GM19452 (cell line): Measurements from ENCODE around the gene RRP8.

ENCODE experiments used
- ATAC-seq: cut with Tn5 transposase; IDR thresholded peaks from one replicate; pipeline ENCODE4 v1.9.1; 2021; ENCODE audit not compliant: unreplicated experiment

RRP8 gene

DNA sequence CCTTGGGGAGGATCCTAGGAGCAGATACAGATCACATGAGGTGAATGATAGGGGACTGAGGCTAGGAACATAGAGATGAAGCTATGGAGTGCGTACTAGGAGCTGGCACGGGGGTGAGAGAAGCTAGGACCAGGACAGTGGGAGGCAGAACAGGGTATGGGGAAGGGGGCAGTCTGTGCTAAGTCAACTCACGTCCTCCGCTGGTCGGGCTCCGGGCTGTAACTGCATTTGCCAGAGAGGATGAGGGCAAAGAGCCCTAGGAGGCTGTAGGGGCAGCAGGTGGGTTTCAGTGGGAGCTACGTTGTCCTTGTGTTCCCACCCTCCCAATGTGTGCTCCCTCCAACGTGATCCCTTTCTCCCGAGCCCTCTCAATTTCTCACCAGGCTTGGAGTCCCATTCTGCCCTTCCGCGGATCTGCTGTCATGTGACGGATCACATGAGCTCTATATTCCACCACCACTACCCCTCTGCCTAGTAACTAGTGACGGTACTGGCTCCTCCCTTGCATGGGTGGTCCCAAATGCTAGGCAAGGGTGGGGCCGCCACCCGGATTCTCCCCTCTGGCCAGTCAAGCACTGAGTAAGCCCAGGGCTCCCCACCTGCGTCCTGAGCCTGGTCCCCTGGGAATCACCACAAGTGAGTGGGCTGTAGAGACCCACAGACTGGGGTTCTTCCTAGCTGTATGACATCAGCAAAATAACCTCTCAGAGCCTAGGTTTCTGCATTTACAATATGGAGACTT, 15.8 kb upstream of the RRP8 start, which contains the start of gene TPP1:
Gene TPP1 (minus strand): TSS at position 419 of the 742 bp plus-strand sequence. CDS start 22 bp downstream, at position 397.
- peak; percentile 99 for ATAC-seq

DNA sequence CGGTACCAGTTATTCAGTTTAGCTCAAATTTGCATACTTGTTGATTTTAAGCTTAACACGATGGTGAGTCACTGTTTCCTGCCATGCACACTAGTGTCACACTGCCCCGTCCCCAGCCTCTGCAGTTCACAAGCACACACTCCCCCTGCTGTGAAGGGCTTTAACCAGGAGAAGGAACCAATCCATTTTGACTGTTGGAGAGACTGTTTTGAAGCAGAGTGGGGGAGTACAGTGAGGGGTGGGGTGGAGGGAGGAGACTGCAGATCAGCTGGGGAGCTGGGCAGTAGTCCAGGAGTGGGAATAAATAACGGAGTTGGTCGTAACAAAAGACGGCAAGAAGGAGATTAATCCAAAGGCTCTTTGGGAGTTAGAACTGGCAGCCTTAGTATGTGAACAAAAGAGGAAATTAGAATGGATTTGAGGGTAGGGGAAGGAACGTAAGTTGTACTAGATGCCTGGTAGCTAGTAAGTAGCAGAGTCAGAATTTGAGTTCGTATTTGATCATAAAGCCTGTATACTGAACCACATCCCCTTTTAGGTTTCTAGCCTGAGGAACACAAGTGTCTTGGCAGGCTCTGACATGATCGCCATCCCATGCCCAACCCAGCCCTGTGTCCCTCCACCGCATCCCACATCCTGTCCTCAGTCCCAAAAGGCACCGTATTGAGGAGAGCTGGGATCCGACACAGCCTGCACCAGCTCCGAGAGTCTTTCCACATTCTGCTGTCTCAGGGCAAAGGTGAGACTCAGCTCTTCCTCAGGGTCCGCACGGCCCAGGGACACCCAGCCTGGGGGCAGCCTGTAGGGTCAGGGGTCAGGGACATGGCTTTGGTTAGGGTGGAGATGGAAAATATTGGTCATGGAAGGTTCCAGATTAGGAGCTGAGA, 14.9 kb upstream of the RRP8 start:
- no peak for ATAC-seq

GRCh38 chr11:6617315-6617781, 13.9 kb upstream of the RRP8 start:
- no peak for ATAC-seq

DNA sequence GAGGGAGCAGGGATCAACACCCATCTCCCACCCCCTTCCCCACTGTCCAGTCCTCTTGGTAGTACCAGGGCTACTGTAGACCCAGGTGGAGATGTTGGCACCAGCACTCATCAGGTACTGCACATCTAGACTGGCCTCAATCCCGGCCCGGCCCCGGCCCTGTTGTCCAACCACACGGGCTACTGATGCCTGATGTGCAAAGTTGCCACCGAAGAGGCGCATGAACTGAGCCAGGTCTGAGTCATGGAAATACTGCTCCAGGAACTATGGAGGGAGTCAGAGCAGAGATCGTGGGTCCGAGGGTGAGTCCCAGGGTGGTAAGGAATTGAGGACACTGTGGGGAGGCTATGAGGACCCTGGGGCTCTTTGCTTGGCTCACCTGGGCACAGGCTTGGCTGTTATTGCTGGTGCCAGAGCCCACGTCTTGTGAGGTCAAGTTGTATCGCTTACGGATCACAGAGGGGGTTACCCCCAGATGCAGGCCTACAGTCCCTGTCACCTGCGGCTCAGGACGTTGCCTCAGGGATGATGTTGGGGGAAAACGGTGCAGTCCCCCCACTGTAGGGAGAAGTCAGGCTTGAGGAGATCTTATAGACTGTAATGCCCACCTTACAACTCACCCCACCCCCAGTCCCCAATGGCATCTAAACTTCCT, 13.3 kb upstream of the RRP8 start:
- ATAC-seq = no peak

- no peak for ATAC-seq
These were observed 12.6 kb upstream of the RRP8 start for GRCh38 chr11:6615882-6616585.

- no peak for ATAC-seq
These were observed 11.6 kb upstream of the RRP8 start for GRCh38 chr11:6615046-6615445.

- ATAC-seq = no peak
These were observed 11.0 kb upstream of the RRP8 start for GRCh38 chr11:6614446-6614845.

DNA sequence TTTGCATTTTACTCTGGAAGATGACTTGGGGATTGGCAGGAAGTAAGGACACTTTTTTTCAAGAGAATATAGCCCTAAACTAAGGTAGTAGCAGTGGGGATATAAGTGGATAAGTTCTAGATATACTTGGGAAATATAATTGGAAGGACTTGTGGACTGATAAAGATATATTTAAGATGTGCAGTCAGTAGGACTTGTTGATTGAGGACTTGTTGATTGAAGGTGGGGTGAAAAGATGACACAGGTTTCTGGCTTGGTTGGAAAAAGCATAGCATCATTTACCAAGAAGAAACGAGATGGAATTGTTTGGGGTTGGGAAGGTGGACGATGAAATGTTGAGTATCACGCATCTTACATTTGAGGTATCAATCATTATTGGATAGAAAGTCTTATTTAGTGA, 10.1 kb upstream of the RRP8 start:
- ATAC-seq = no peak

GRCh38 chr11:6612213-6613041, 9.0 kb upstream of the RRP8 start, which contains the start of gene TAF10:
TAF10 (minus strand) TSS chr11:6612216; CDS start chr11:6612189, 27 bp downstream.
- peak; percentile 91 for ATAC-seq

DNA sequence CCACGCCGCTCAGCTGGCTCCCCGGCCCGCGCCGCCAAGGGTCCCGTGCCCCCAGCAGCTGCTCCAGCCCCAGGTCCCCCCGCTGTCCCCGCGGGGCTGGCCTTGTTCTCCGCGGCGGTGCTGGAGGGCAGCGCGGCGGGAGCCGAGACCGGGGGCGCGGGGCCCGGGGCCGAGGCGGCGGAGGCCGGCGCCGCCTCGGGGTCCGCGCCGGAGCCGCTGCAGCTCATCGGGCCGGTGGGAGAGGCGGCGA, 8.5 kb upstream of the RRP8 start:
- peak; percentile 15 for ATAC-seq

- no peak for ATAC-seq
These were observed 7.9 kb upstream of the RRP8 start for GRCh38 chr11:6611092-6611962.

DNA sequence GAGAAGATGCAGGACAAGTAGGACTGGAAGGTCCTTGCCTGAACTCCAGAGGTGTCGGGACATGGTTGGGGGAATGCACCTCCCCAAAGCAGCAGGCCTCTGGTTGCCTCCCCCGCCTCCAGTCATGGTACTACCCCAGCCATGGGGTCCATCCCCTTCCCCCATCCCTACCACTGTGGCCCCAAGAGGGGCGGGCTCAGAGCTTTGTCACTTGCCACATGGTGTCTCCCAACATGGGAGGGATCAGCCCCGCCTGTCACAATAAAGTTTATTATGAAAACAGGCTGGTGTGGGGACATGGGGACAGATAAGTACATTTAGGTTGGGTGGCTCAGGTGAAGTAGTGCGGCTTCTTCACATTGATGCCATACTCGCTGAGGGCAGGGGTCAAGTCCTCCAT, 7.2 kb upstream of the RRP8 start:
- no peak for ATAC-seq

DNA sequence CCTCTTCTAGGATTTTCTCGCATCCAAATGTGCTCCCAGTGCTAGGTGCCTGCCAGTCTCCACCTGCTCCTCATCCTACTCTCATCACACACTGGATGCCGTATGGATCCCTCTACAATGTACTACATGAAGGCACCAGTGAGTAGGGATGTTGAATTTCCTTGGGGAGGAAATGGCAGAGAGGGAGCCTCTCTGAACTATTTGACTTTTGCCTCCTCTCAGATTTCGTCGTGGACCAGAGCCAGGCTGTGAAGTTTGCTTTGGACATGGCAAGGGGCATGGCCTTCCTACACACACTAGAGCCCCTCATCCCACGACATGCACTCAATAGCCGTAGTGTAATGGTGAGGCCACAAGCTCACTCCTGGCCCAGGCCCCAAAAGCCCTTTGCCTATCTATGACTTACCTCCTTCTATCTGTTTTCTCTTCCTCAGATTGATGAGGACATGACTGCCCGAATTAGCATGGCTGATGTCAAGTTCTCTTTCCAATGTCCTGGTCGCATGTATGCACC, 6.1 kb upstream of the RRP8 start:
- ATAC-seq = no peak

DNA sequence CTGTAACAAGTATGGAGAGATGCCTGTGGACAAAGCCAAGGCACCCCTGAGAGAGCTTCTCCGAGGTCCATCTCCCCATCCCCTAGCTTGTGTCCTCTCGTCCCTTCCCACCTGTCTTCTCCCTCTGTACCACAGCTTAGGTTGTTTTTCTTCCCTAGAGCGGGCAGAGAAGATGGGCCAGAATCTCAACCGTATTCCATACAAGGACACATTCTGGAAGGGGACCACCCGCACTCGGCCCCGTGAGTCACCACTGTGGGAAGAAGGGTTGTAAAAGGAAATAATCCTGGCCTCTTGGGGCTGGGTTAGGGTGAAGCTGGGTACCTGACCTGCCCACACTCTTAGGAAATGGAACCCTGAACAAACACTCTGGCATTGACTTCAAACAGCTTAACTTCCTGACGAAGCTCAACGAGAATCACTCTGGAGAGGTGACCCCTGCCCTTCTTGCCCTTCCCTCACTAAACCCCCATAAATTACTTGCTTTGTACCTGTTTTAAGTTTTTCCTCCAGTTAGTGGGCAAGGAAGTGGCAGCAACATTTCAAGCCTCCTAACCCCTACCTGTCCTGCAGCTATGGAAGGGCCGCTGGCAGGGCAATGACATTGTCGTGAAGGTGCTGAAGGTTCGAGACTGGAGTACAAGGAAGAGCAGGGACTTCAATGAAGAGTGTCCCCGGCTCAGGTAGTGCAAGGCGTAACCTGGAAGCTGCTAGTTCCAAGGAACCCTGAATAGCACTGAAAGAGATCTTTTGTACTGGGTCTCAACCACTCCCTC, 5.5 kb upstream of the RRP8 start:
- ATAC-seq = no peak

DNA sequence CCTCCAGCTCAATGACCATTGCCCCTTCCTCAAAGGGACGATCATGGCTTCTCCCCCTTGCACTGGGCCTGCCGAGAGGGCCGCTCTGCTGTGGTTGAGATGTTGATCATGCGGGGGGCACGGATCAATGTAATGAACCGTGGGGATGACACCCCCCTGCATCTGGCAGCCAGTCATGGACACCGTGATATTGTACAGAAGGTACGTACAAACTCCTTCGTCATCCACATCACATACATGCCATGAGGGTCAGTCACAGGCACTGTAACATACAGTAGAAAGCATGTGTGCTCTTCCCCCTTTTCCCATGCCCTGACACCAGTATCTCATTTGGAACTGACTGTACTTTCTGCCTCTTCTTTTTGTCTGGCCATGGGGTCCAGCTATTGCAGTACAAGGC, 4.6 kb upstream of the RRP8 start:
- no peak for ATAC-seq

GRCh38 chr11:6607190-6607795, 3.9 kb upstream of the RRP8 start:
- no peak for ATAC-seq

DNA sequence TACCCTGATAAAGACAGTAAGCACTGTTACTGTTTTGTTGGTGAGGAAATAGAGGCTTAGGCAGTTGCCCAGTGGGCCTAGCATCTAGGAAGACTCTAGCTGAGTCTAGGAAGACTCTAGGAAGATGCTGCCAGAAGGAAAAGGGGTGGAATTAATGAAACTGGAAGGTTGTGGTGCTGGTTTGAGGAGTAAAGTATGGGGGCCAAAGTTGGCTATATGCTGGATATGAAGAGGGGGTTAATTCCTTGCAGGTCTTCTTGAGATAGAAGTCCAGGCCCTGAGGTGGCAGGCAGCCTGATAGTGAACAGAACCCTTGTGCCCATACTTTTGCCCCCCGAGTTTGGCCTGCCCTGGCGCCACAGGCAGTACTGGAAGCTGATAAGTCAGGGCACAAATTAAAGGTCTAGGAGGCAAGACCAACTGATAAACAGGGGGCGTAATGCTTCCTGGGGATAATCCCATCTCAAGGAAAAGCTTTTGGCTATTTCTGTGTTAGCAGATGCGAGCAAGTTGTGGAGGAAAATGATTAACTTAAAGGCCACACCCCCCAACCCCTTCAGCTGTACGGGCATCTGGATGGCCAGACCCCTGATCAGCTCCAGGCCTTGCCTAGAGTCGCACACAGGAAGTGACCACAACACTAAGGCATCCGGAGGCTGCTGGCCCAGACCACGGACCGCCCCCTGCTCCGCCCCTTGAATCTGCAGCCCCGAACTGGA, 3.2 kb upstream of the RRP8 start:
- peak; percentile 41 for ATAC-seq
